ENCODE measurements around the gene BACH2. TPM values are rescaled to one million over a fixed set of nuclear protein-coding genes. Genes with fewer than 3 reads are reported as not detected.

BACH2 gene
- polyA plus RNA-seq, 2 of the 4 experiments (the other 2 are of a cell fraction), result 0.01 to 0.36 TPM

GRCh38 chr6:90277302-90278011, 19.2 kb downstream of the BACH2 start:
- ChIA-PET POLR2A (no interaction called here), CTCF (no interaction called here)
- no peak overlapping the region for H3K27ac ChIP-seq
- no peak for FAIRE-seq
- 46% methylated on average over 6 of the region's 6 CpGs for WGBS (ENCODE audit: missing lambda C conversion rate)
- TF ChIP-seq, protein P1, sequence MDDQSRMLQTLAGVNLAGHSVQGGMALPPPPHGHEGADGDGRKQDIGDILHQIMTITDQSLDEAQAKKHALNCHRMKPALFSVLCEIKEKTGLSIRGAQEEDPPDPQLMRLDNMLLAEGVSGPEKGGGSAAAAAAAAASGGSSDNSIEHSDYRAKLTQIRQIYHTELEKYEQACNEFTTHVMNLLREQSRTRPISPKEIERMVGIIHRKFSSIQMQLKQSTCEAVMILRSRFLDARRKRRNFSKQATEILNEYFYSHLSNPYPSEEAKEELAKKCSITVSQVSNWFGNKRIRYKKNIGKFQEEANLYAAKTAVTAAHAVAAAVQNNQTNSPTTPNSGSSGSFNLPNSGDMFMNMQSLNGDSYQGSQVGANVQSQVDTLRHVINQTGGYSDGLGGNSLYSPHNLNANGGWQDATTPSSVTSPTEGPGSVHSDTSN (IDR thresholded peaks at IDR 0.05), result no peak
- TF ChIP-seq RAD21 (conservative IDR thresholded peaks at IDR 0.05 in 1 of 2, IDR thresholded peaks at IDR 0.05 in 1 of 2) (no peak), NR3C1 (IDR thresholded peaks at IDR 0.05) (no peak), FOXS1 (CRISPR knock-in tag; IDR thresholded peaks at IDR 0.05) (no peak), ZSCAN20 (CRISPR knock-in tag; IDR thresholded peaks at IDR 0.05) (no peak), BHLHE40 (IDR thresholded peaks at IDR 0.05; ENCODE audit: low read depth, low read length) (no peak), HES2 (IDR thresholded peaks at IDR 0.05) (no peak)
- ATAC-seq, result no peak
- H3K9me3 ChIP-seq, result no peaks in the 10 kb centered on the region
- no peak overlapping the region for H3K4me3 ChIP-seq
- H3K4me2 ChIP-seq, result no peak overlapping the region
- DNase-seq (ENCODE audit: low read depth in 1 of 2, low spot score in 1 of 2), result no peak
- no peaks in the 10 kb centered on the region for H3K4me1 ChIP-seq

DNA sequence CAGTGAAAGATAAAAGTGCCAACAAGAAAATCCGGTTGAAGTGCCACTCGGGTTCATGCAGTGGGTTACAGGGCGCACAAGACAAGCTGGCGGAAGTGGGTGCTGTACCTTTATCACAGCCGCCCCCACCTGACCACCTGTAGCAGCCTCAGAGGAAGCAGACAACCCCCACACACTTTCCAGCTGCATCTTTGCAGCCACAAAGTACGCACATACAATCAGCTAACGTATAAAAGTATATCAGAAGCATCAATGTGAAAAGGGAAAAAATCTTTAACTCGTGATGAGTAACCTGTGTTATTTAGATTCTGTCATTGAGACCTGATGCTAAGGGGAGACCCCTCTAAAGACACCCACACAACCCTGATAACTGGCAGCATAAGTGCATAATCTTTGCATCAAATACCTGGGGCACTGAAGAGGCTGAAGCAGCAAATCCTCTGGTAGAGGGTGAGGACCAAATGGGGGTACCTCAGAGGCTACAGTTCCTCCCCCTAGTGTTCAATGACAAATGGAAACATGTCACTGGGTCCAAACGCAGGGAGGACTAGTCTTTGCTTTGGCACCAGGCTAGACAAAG, 22.1 kb downstream of the BACH2 start:
- Histone ChIP-seq H3K9me3 (no peaks in the 10 kb centered on the region), H3K4me3 (no peak overlapping the region), H3K4me2 (no peak overlapping the region), H3K4me1 (no peaks in the 10 kb centered on the region), H3K27ac (no peak overlapping the region)
- no peak for ATAC-seq
- POLR2A ChIA-PET, result no interaction called here
- 56% methylated on average over 8 of the region's 9 CpGs for WGBS (ENCODE audit: missing lambda C conversion rate)
- TF ChIP-seq FOXS1 (CRISPR knock-in tag; IDR thresholded peaks at IDR 0.05), result no peak
- TF ChIP-seq ZNF302 (CRISPR knock-in tag; IDR thresholded peaks at IDR 0.05), result no peak
- no peak for TF ChIP-seq CBX2 (IDR thresholded peaks at IDR 0.05; ENCODE audit: borderline replicate concordance, low read depth)
- TF ChIP-seq RAD21 (conservative IDR thresholded peaks at IDR 0.05 in 1 of 2, IDR thresholded peaks at IDR 0.05 in 1 of 2), result no peak
- TF ChIP-seq, protein P2, sequence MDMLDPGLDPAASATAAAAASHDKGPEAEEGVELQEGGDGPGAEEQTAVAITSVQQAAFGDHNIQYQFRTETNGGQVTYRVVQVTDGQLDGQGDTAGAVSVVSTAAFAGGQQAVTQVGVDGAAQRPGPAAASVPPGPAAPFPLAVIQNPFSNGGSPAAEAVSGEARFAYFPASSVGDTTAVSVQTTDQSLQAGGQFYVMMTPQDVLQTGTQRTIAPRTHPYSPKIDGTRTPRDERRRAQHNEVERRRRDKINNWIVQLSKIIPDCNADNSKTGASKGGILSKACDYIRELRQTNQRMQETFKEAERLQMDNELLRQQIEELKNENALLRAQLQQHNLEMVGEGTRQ (IDR thresholded peaks at IDR 0.05), result no peak
- TF ChIP-seq TFCP2L1 (CRISPR knock-in tag; IDR thresholded peaks at IDR 0.05), result no peak
- TF ChIP-seq RFX5 (IDR thresholded peaks at IDR 0.05), result no peak
- no peak for TF ChIP-seq MAFK (IDR thresholded peaks at IDR 0.05; ENCODE audit: partially characterized antibody)
- TF ChIP-seq MYC (IDR thresholded peaks at IDR 0.05; ENCODE audit: borderline replicate concordance, low read length), result no peak
- no peak for TF ChIP-seq BCL3 (IDR thresholded peaks at IDR 0.05)
- TF ChIP-seq KDM1A (IDR thresholded peaks at IDR 0.05; ENCODE audit: low read depth), result no peak
- no peak for TF ChIP-seq EHMT2 (IDR thresholded peaks at IDR 0.05; ENCODE audit: low read depth)
- no peak for TF ChIP-seq MAX (IDR thresholded peaks at IDR 0.05)
- TF ChIP-seq JUNB (IDR thresholded peaks at IDR 0.05), result no peak
- no peak for TF ChIP-seq EP300 (IDR thresholded peaks at IDR 0.05)
- TF ChIP-seq TP53 (CRISPR knock-in tag; IDR thresholded peaks at IDR 0.05), result no peak
- TF ChIP-seq KDM5A (IDR thresholded peaks at IDR 0.05), result no peak
- FAIRE-seq, result no peak
- no peak for DNase-seq (ENCODE audit: low read depth in 1 of 2, low spot score in 1 of 2)
- CTCF ChIA-PET, result interaction anchor here (0.5 kb wide), 1 partner anchor 253 kb away, joined by 3 read pairs; no protein-coding TSS in a partner anchor
